ENCODE results near the gene HOXA9.

- TF ChIP-seq CTCF (IDR thresholded peaks at IDR 0.05), result no peak
- no peak for TF ChIP-seq POLR2A (IDR thresholded peaks at IDR 0.05)
Measured at GRCh38 chr7:27131390-27131819, 33.9 kb downstream of the HOXA9 start.
